ENCODE results near the gene ZFAND3.

ZFAND3 gene

DNA sequence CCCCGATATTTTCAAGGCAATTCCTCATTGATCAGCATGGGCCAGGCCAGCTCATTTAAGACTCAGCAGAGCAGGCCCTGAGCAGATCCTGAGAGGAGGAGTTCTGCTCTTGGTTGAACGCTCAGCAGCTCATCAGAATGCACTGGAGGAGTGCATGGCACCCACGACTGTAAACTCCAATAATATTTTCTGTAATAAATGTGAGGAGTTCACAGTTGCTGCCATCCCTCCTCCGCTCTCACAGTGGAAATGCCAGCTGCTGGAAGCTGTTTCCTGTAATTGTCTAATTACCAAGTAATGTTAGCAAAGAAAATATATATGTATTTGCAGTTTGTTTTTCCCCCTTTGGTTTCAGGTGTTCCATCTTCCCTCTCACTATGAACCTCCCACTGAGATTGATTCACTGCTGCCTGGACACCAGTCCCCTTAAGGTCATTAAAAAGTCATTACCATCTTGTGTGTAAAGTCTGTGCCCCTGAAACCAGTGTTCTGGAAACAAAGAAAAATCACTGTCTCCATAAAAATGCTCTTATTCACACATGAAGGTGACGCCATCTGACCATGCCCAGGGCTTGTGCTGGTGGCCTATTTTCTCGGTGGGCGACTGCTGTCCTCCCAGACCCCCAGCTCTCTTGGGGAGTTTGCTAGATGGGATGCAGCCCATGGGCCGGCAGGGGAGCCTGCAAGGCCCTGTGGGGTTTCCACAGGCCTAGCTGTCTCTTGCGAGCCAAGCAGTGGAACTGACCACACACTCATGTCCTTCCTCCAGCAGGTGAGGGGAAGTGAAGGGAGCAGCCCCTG, 374.2 kb downstream of the ZFAND3 start:
- DNase-seq = no peak

GRCh38 chr6:38194282-38194572, 374.7 kb downstream of the ZFAND3 start:
- DNase-seq = no peak

- DNase-seq = no peak
These were observed 375.1 kb downstream of the ZFAND3 start for GRCh38 chr6:38194589-38194988.

- DNase-seq = no peak
These were observed 375.6 kb downstream of the ZFAND3 start for GRCh38 chr6:38195113-38195635.

DNA sequence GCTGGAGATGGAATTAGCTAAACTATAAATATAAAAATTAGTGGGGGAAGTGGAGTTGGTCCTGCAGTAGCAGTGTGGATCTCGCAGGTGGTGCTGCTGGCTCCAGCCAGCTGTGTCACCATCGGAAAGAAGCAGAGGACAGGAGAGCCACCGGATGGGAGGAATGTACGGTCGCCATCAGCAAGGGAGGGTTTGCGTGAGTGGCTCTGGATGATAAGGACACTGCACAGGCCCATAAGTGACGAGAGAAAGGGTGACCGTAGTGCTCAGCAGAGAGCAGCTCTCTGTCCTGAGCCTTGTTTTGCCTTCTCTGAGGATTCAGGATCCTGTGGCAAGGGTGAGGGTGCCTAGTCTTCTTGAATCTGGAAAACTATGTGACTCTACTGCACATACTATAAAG, 378.7 kb downstream of the ZFAND3 start:
- DNase-seq = no peak

Measured in activated CD4-positive, alpha-beta T cell treated with anti-CD3 and anti-CD28 coated beads, Interleukin-2, amount 50 U/mL, for 4 hours (primary cell).